Measurements from ENCODE around the gene CELF2.

CELF2 gene

GRCh38 chr10:11280187-11280932 lies 262.7 kb downstream of the CELF2 start:
- DNase-seq, result no peak

GRCh38 chr10:11282156-11282555 lies 264.5 kb downstream of the CELF2 start:
- DNase-seq, result no peak

GRCh38 chr10:11282661-11283060 lies 265.0 kb downstream of the CELF2 start:
- no peak for DNase-seq

- DNase-seq, result no peak
Measured at GRCh38 chr10:11284291-11285085, 266.8 kb downstream of the CELF2 start.

- DNase-seq, result peak; percentile 11
Measured at GRCh38 chr10:11285171-11285570, 267.5 kb downstream of the CELF2 start.

- DNase-seq, result no peak
Measured at GRCh38 chr10:11286261-11286852, 268.7 kb downstream of the CELF2 start.

- no peak for DNase-seq
Measured at GRCh38 chr10:11288302-11288701, 270.6 kb downstream of the CELF2 start.

GRCh38 chr10:11290156-11290890 lies 272.7 kb downstream of the CELF2 start:
- DNase-seq, result no peak

GRCh38 chr10:11292576-11293302 lies 275.1 kb downstream of the CELF2 start:
- DNase-seq, result no peak

- DNase-seq, result no peak
Measured at GRCh38 chr10:11293332-11293731, 275.7 kb downstream of the CELF2 start.

GRCh38 chr10:11294831-11295450 lies 277.3 kb downstream of the CELF2 start:
- no peak for DNase-seq

GRCh38 chr10:11295492-11295891 lies 277.8 kb downstream of the CELF2 start:
- DNase-seq, result no peak

- DNase-seq, result no peak
Measured at GRCh38 chr10:11297136-11297535, 279.5 kb downstream of the CELF2 start.

GRCh38 chr10:11298116-11298515 lies 280.4 kb downstream of the CELF2 start:
- no peak for DNase-seq

GRCh38 chr10:11299125-11299524 lies 281.5 kb downstream of the CELF2 start:
- no peak for DNase-seq

GRCh38 chr10:11300026-11300425 lies 282.4 kb downstream of the CELF2 start:
- no peak for DNase-seq

GRCh38 chr10:11300563-11300962 lies 282.9 kb downstream of the CELF2 start:
- DNase-seq, result no peak

- no peak for DNase-seq
Measured at GRCh38 chr10:11301571-11302111, 284.0 kb downstream of the CELF2 start.

GRCh38 chr10:11302181-11302580 lies 284.5 kb downstream of the CELF2 start:
- DNase-seq, result no peak

- DNase-seq, result no peak
Measured at GRCh38 chr10:11303361-11304170, 285.9 kb downstream of the CELF2 start.

All from fibroblast of skin of scalp (primary cell).